ENCODE data around the gene HIF1A. TPM values are rescaled to one million over a fixed set of nuclear protein-coding genes. Genes with fewer than 3 reads are reported as not detected.
A peak's percentile ranks its signal among the peaks of the same experiment; 100 is the strongest.
"Not testable (repeated sequence)": the region's sequence is repeated elsewhere in the genome, so short reads cannot be mapped to it uniquely, and the experiment has no call there.

The HIF1A gene
- polyA plus RNA-seq (ENCODE audit: insufficient read length in 4 of 4), result 100 to 1,000 TPM in 3 of 4 donors, 10 to 100 TPM in 1; 95.6 to 182 (median 164) TPM

DNA sequence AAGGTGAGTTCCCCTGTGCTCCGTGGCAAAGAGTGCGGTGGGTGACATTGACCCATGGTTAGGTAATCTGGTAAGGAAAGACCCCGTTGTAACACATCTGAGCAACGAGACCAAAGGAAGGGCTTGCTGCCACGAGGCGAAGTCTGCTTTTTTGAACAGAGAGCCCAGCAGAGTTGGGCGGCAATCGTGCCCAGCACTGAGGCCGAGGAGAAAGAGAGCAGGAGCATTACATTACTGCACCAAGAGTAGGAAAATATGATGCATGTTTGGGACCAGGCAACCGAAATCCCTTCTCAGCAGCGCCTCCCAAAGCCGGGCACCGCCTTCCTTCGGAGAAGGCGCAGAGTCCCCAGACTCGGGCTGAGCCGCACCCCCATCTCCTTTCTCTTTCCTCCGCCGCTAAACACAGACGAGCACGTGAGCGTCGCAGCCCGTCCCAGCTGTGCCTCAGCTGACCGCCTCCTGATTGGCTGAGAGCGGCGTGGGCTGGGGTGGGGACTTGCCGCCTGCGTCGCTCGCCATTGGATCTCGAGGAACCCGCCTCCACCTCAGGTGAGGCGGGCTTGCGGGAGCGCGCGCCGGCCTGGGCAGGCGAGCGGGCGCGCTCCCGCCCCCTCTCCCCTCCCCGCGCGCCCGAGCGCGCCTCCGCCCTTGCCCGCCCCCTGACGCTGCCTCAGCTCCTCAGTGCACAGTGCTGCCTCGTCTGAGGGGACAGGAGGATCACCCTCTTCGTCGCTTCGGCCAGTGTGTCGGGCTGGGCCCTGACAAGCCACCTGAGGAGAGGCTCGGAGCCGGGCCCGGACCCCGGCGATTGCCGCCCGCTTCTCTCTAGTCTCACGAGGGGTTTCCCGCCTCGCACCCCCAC lies at the start of gene HIF1A:
Gene HIF1A (plus strand): TSS at position 684 of the 865 bp plus-strand sequence. CDS start 292 bp downstream, outside the sequence.
- DNase-seq (ENCODE audit: low read depth in 4 of 4, low spot score in 3 of 4), result peak; percentile 93 to 96 (median 94)

DNA sequence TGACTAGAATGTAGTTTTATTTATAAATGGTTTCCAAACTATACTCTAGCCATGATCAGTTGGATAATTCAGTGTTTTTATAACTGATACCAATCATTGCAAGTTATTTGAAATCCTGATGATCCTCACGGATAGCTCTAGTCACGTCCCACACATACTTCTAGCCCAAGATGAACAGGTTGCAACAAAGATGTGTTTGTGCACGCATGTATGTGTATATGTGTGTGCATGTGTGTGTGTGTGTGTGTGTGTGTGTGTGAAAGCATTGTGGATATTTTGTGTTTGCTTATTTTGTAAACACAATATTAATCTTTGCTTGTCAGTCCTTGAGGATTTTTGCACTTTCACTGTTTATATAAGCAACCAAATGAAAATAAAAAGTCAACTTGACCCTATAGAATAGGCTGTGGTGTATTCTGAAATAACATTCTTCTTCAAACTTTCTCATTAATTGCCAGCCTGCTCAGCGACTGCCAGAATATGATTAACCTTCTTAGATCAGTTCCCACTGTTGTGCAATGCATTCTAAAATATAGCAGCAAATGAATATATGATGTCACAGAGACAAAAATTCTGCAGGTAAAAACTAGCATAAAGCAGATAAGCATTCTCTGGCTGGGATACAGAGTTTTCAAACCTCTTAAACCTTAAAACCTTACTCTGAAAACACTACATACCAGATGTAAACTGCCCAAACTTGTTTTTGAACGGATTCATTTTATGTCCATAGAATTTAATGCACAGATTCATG lies 48.8 kb upstream of the HIF1A start:
- no peak for DNase-seq (ENCODE audit: low read depth in 4 of 4, low spot score in 3 of 4)

DNA sequence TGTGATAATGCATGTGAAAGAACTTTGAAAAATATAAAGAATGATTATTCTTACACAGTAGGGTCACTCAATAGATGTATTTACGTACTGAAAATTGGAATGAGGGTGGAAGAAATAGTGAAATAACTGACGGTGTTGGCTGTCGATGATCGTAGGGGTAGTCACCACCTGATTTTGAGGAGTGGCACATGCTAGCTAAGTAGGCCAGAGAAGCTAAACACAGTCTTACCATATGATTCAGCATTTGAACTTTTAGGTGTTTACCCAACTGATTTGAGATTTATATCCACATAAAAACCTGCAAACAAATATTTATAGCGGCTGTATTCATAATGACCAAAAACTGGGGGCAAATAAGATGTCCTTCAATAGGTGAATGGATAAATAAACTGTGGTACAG lies 47.6 kb upstream of the HIF1A start:
- no peak for DNase-seq (ENCODE audit: low read depth in 4 of 4, low spot score in 3 of 4)

DNA sequence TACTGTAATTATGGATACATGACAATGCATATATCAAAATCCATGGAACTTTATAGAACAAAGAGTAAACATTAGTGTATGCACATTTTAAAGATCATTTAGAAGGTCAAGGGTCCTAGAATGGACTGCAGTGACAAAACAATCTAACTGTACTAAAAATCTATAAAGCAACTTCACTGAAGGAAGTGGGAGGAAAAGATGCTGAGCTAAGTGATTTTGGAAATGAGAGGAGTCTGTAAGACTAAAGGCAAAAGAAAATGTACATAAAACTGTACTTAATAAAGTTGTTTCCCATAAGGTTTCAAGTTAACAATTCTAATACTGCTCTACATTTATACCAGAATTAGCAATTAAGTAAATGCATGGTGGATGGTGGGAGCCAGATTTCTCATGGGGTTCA lies 46.9 kb upstream of the HIF1A start:
- DNase-seq (ENCODE audit: low read depth in 4 of 4, low spot score in 3 of 4), result no peak

DNA sequence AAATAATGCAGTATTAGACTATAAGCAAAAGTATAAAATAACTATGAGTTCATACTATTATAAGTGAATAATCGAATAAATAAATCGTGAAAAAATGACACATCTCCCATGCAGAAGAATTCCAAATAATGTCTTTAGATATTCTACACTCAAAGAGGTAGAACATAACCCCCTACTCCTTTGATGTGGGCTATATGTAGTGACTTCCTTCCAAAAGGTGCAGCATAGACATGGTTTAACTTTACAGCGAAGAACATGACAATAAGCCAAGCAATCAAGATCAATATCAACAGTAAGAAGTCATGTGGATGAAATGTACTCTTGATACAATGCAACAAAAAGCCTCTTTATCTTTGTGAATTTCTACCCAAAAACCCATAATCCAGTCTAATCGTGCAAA lies 46.0 kb upstream of the HIF1A start:
- no peak for DNase-seq (ENCODE audit: low read depth in 4 of 4, low spot score in 3 of 4)

DNA sequence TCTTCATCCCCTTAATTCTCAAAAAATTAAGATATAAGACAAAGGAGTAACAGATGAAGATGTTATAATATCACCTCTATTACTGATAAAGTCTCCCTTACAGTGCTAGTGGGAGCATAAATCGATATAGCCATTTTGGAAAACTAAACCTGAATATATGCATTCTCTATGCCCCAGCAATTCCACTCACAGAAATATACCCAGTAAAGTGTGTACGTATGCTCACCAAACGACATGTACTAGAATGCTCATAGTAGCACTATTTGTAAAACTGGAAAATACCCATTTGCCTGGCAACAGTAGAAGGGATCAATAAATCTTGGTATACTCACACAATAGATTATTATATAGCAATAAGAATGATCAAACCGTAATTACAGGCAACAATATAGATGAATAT lies 44.0 kb upstream of the HIF1A start:
- DNase-seq (ENCODE audit: low read depth in 4 of 4, low spot score in 3 of 4), result no peak

DNA sequence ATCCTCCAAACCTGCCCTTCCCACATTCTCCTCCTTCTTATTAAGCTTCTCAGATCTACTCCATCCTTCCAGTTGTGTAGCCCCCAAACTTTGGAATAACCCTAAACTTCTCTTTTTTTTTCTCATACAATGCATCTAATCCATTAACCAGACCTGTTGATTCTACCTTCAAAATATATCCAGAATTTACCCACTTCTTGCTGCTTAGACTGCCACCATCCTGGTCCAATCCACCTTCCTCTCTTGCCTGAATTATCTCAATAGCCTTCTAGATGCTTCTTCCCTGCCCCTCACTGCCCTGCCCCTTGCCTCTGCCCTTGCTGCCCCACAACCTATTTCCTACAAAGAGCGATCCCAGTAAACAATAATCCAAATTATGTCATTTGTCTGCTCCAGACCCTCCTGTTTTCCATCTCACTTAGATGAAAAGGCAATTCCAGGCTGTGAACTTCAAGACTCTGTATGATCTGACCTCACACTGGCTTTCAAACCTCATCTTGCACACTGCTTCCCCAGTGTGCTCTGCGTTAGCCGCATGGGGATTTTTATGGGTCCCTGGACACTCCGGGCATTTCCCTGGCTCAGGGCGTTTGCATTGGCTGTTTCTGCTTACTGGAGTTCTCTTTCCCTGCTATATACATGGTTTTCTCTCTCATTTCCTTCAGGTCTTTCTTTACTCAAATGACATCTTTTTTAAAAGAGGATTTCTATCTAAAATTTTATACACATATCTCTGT lies 42.6 kb upstream of the HIF1A start:
- DNase-seq (ENCODE audit: low read depth in 4 of 4, low spot score in 3 of 4), result no peak

DNA sequence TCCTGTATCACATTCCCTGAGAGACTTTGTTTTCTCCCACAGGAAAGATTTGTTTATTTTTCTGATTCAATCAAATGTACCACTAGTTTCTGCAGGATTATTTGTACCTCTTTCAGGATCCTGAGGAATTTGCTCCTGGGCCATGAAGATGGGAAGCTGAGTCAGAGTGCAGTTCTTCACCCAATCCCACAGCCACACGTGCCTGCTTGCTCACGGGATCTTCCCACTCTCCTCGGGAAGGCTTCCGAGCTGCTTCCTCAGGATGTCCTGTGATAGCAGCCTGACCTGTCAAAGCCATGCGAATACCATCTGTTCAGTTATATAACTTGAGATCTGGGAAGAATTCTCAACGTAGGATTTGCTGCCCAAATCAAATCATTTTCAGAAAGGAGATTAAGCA lies 41.8 kb upstream of the HIF1A start:
- DNase-seq (ENCODE audit: low read depth in 4 of 4, low spot score in 3 of 4), result no peak

DNA sequence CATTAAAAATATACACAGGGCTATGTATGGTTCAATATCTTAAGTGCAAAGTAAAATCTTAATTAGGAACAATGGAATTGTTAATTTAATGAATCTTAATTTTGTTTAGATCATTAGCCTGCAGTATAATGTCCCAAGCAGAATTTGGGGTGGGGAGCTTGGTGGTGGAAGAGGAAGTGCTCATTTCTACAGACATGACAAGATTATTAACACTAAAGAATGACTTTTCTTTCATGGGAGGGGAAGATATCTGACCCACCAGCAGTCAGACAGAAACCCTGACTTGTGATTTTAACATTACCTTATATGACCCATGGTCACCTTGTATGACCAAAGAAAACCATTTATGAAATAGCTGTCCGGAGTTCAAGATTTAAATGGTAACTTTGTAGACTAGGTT lies 41.3 kb upstream of the HIF1A start:
- no peak for DNase-seq (ENCODE audit: low read depth in 4 of 4, low spot score in 3 of 4)

DNA sequence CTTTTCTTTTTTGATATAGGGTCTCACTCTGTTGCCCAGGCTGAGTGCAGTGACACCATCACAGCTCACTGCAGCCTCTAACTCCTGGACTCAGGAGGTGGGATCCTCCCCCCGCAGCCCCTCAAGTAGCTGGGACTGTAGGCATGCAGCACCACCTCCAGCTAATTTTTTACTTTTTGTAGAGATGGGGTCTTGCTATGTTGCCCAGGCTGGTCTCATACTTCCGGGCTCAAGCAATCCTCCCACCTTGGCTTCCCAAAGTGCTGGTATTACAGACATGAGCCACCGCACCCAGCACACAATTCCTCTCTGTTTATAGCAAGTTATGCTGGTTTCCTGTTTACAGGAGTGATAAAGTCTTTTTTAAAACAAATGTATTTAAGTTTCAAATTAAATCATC lies 39.5 kb upstream of the HIF1A start:
- DNase-seq (ENCODE audit: low read depth in 4 of 4, low spot score in 3 of 4), result no peak

DNA sequence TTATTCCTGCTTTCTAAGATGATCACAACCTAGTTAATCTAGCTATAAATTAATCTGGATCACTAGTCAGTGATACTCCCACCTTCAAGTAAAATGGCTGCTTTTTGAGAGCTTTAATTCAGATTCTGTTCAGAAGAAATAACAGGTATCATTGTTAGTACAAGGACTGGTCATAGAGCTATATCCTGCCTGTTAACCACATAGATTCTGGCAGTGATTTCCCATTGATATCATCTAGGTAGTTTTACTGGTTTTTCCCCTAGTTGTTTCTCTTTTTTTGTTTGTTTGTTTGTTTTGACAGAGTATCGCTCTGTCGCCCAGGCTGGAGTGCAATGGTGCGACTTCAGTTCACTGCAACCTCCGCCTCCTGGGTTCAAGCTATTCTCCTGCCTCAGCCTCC lies 39.0 kb upstream of the HIF1A start:
- no peak for DNase-seq (ENCODE audit: low read depth in 4 of 4, low spot score in 3 of 4)

DNA sequence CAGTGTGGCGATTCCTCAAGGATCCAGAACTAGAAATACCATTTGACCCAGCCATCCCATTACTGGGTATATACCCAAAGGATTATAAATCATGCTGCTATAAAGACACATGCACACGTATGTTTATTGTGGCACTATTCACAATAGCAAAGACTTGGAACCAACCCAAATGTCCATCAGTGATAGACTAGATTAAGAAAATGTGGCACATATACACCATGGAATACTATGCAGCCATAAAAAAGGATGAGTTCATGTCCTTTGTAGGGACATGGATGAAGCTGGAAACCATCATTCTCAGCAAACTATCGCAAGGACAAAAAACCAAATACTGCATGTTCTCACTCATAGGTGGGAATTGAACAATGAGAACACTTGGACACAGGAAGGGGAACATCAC lies 37.2 kb upstream of the HIF1A start:
- DNase-seq (ENCODE audit: low read depth in 4 of 4, low spot score in 3 of 4), result not testable (repeated sequence)

DNA sequence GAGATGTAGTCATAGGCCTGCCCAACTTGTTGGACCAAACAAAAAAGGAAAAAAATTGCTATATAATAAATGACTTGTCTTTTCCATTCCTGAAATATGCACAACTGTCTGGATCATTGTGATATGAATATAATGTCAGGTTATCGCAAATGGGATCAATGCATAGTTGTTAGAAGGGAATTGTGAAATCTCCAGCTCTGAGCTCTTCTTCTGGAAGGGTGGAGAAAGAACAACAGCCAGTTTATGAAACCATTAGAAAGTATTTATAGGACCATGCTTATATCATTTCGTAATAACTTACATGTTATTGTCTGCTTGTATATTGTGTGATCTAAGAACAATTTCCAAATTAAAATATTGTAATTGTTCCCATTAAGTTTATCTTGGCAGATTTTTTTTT lies 35.7 kb upstream of the HIF1A start:
- DNase-seq (ENCODE audit: low read depth in 4 of 4, low spot score in 3 of 4), result no peak

DNA sequence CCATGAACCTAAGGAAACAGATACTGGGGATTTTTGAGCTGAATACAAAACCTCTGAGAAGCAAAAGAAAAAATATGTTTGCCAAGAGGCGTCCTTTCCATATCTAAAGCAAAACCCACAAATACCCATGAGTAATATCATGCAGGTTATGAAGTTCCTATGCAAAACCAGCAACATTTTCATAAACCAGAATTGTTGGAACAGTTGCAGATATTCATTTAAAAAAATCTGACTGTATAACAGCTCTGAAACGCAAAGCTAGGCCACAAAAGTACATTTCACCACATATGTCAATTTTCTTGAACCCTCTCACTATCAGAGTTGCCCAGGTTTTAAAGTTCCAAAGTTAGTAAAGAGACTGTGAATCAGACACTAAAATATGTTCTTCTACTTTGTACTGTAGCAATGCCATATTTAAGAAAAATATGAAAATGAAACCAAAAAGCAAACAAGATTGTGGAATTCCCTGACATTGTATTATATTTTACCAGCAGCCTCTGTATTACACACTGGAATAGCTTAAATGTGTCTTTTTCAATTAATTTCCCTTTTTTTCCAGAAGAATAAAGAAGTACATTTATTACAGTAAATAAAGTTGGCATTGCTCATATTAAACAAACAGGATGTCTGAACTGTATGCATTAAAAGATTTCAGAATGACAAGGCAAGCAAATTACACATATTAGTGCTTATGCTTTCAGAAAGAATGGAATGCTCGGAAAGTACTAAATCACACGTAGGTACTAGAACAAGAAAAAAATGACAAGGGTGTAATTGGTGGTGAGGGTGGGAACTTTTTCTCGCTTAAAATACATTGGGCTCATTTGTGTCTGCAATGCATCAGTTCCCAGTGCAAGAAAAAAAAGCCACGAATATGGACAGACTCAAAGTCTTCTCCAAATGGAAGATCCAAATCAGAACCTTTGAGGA lies 33.6 kb upstream of the HIF1A start:
- DNase-seq (ENCODE audit: low read depth in 4 of 4, low spot score in 3 of 4), result no peak

DNA sequence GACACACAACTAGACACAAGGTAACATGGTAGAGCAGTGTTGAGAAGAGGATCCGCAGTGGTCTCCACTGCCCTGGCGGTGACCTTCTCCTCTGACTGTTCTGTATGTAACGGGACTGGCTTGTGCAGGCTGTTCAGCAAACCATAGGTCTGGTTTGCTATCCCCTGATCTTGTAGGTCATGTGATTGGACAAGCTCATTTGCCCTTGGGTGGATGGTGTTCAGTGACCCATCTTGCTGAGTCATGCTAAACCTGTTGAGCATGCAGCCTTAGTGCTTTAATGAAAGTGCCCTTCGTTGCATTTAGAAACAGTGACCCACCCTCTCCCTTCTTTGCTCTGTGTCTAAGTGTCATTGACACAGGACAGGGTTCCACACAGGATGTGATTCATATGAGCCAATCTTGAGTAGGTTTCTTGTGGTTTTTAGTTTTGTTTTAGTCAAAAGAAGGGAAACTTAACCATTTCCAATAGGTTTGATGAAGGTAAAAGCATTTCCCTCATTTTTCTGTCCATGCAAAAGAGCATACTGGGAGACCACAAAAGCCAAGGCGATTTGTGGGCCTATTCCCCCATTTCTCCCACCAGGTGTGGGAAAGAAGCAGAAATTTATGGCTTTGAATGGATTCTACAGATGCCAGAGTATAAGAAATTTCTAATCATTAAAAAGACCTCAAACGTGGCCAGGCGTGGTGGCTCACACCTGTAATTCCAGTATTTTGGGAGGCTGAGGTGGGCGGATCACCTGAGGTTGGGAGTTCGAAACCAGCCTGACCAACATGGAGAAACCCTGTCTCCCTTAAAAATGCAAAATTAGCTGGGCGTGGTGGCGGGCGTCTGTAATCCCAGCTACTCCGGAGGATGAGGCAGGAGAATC lies 32.6 kb upstream of the HIF1A start:
- DNase-seq (ENCODE audit: low read depth in 4 of 4, low spot score in 3 of 4), result peak in 1 of 4 donors; percentile 42

DNA sequence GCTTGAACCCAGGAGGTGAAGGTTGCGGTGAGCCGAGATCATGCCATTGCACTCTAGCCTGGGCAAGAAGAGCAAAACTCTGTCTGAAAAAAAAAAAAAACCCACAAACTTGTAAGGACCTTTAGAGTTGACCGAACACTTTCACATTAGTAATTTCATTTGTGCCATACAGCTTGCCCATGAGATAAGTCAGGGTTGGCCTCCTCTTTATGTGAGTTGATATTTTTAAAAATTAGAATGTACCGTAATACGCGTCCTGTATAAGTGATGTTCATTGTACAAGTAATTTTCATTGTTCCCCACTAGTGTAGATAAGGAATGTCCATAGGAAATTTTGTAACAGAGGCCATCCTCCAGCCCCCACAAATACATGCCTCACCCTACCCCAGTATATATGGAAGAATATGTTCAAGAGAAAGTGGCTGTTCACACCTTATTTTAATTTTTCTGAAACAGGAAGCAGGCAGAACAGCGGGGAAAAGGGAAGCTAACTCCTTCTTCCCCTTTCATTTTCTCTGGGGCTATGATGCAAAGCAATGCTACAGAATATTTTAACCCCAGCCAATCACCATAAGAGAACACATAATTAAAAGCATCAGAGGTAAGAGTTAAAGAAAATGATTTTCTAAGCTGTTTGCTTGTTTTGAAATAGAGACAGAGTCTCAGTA lies 31.9 kb upstream of the HIF1A start:
- no peak for DNase-seq (ENCODE audit: low read depth in 4 of 4, low spot score in 3 of 4)

DNA sequence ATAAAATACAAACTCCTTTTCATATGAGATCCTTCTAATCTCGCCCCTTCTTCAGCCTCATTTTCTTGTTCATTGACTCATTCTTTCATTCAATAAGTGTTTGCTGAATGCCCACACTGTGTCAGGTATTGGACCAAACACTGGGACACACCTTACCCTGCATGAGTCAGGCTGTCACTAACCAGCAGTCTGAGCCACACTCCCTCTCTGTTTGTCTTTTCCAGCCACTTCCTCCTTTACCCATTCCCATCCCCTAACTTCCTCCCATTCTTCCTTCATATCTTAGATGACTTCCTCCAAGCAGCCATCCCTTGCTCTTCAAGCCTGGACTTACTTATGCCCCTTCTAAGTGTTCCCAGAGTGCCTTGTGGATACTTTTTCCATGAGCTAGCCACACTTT lies 27.0 kb upstream of the HIF1A start:
- no peak for DNase-seq (ENCODE audit: low read depth in 4 of 4, low spot score in 3 of 4)

DNA sequence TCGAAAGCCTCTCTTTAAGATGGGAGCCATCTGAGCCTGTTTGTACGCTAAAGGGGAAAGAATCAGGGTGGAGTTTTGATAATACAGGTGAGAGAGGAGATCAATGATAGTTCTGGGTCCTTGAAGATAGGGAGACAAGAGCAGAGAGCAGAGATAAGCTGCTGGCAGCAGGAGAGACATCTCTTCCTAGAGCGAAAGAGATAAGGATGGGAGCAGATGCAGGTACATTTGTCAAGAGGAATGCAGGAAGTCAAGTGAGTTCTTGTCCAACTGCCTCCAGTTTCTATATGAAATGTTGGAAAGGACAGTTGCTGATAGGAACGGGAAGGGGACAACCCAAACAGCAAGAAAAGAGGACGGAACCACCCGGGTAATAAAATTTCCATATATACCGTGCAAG lies 24.7 kb upstream of the HIF1A start:
- DNase-seq (ENCODE audit: low read depth in 4 of 4, low spot score in 3 of 4), result no peak

DNA sequence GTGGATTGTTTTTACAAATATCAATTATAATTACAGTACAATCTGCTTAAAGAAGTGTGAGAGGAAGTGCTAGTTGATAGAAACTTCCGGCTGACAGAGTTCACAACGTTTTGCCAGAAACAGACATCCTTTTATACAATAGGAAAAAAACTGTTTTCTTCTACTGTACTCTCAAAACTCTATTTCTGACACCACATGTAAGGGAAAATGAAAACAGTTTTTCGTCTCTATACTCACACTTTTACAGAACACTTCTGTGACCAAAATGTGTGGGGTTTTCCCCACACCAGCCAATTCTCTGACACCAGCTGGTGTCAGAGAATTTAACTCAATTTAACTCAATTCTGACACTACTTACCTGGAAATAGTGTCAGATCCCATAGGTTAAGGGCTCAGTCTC lies 24.2 kb upstream of the HIF1A start:
- DNase-seq (ENCODE audit: low read depth in 4 of 4, low spot score in 3 of 4), result no peak

Measured in left renal pelvis (tissue), 4 donors.